DMS79 treated with DMSO at 0.1 percent for 48 hours (cell line): ENCODE data around the gene PSME2.

ENCODE experiments used
- DNase-seq: peaks from one replicate; lab custom pipeline; 2025; lab: John Stamatoyannopoulos, UW

PSME2 gene

GRCh38 chr14:24179294-24179960 lies 33.0 kb upstream of the PSME2 start:
- DNase-seq = no peak

DNA sequence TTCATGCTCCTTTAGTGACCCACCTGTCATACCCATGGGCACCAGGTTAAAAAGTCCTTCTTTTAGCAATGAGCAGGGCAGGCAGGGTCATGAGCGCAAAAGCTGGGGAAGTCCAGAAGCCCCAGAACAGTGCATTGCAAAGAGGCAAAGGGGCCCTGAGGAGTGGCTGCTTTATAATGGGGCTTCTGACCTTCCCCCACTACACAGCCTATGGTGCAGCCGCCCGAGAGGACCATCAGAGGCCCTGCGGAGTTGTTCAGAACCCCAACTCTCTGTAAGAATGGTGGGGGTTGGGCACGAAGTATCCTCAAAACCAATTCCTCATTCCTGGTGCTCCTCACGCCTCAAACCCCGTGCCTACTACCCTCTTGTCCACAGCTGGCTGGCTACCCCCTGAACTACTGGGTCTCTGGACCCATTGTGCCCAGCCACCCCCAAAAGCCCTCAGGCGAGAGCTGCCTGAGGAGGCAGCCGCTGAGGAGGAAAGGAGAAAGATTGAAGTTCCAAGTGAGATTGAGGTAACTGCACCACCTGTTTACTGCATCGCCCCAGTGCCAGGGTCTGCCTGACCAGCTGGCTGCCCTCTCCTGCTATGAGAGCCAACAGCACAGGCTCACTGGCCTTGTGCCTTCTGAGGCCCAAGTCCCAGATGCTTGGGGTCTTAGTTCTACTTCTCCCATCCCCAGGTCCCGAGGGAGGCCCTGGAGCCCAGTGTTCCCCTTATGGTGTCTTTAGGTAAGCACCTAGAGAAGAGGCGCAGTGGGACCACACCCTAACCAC lies 32.2 kb upstream of the PSME2 start:
- no peak for DNase-seq

- no peak for DNase-seq
Observed at GRCh38 chr14:24177891-24178290, 31.5 kb upstream of the PSME2 start.

DNA sequence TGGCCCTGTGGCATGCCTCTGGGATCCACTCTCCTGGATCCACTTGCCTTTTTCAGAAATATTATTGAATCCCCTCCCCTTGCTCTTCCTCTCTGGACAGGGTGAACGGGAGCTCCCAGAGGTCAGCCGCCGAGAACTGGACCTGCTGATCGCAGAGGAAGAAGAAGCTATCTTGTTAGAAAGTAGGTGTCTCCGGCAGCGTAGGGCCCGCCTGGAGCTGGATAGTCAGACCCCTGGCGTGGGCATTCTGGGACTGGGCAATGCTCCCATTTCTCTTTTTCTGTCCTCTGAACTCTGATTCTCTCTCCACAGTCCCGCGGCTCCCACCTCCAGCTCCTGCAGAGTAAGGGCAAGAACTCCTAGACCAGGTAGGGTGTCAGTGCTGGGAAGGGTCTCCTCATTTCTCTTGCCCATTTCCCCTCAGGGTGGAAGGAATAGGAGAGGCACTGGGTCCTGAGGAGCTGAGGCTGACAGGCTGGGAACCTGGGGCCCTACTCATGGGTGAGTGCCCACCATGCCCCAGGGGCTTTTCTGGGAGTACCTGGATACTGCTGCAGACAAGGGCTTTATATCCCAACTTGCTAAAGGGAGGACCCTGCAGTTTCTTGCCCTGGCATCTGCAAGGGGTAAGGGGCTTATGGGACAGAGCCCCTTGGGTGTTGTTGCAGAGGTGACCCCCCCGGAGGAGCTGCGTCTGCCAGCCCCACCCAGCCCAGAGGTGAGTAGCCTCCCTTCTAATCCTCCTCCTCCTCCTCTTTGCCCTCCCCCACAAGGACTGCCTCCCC lies 30.8 kb upstream of the PSME2 start:
- no peak for DNase-seq

GRCh38 chr14:24176599-24176998 lies 30.2 kb upstream of the PSME2 start:
- DNase-seq = no peak

- peak; percentile 36 for DNase-seq
Observed at GRCh38 chr14:24172871-24173281, 26.5 kb upstream of the PSME2 start.

DNA sequence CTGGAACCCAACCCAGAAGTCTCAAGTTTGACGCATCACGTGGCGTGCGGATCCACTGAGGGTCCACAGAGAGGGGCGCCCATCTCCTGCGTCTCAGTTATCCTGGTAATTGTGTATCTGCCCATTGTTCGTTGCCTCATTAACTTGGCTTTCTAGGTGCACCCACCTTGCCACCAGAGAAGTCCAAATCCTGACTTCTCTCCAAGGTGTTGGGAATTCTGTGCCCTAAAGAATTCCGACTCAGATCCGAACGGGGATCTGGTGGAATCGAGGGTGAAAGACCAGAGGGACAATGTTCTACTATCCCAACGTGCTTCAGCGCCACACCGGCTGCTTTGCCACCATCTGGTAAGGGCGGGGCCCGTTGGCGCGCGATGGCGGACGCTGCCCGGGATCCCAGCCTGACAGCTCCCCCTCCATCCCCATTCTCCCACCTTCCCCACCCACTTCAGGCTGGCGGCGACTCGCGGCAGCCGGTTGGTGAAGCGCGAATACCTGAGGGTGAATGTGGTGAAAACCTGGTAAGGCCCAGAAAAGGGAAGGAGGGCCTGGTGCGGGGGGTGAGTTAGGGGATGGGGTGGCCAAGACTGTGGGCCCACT lies 26.0 kb upstream of the PSME2 start:
- DNase-seq = peak; percentile 48

DNA sequence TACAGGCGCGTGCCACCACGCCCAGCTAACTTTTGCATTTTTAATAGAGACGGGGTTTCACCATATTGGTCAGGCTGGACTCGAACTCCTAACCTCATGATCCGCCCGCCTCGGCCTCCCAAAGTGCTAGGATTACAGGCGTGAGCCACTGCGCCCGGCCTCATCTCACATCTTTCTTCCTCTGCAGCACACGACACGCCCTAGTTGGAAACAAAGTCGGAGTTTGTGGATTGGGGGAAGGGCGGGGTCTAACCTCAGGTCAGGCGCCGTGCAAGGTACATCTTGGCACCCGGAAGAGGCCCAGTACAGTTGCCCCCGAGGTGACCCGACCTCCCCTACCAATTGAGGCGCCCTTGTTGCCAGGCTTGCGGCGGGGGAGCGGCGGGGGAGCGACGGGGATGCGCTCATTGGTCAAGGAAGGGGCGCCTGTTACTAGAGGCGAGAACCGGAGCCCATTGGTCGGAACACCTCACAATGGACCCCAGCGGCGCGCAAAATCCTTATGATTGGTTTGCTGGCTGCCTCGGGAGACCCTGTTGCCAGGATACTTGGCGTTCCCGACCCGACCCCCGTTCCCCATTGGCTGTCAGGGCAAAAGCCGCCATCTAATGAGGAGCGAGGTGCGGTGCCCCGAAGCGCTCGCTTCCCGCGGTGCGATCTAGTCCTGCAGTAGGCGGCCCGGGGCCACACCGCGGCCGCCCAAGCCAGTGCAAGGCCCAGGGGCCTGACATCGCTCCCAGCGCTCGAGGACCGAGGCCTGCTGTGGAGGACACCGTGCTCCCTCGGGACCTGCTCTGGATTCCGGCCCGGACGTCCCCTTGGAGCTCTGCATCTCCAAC lies 25.2 kb upstream of the PSME2 start, which contains the start of gene REC8:
Gene REC8 (plus strand): TSS at position 659 of the 839 bp plus-strand sequence. CDS start 473 bp downstream, outside the sequence.
- DNase-seq = peak; percentile 100

DNA sequence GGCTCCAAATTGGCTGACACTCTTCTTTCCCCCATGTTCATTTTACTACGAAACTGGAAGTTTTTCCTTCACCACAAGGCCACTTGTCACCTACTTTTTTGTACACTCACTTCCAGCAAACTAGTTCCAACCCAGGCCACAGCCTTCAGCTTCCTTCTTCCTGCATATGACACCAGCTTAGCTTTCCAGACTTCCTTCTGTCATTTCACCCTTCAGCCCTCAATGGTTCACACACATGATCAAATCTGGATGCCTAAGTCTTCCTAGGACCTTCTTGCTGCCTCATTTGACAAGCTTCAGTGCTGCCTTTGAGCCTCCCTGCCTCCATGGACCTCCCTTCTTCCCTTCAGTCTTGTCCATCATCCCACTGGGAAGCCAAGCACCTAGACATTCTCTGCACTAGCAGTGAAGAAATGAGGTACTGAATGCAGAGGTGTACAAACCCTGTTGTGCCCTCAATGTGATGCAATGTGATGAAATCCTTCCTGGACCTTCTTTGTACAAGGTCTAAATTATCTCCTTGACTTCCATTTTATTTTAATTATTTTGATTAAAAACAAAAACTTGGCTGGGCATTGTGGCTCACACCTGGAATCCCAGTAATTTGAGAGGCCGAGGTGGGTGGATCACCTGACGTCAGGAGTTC lies 21.2 kb upstream of the PSME2 start:
- DNase-seq = no peak

DNA sequence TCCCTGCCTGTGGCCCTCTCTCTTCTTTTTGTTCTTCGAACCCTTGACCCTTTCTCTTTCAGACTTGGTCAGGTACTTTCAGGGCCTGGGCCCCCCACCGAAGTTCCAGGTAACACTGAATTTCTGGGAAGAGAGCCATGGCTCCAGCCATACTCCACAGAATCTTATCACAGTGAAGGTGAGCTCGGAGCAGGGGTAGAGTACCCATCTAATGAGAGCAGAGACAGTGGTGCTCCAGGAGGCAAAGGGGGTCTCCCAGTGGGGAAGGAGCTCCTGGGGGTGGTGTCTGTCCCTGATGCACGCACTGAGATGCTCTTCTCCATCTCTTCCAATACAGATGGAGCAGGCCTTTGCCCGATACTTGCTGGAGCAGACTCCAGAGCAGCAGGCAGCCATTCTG lies 19.4 kb upstream of the PSME2 start:
- no peak for DNase-seq

GRCh38 chr14:24164518-24164991 lies 18.1 kb upstream of the PSME2 start:
- DNase-seq = no peak

GRCh38 chr14:24162093-24162492 lies 15.7 kb upstream of the PSME2 start:
- no peak for DNase-seq

- peak; percentile 99 for DNase-seq
Observed at GRCh38 chr14:24160850-24161804, 14.7 kb upstream of the PSME2 start, which contains the start of gene IRF9. Gene IRF9, plus strand, starts transcription at chr14:24161265. Its CDS starts 880 bp downstream, at chr14:24162145.

DNA sequence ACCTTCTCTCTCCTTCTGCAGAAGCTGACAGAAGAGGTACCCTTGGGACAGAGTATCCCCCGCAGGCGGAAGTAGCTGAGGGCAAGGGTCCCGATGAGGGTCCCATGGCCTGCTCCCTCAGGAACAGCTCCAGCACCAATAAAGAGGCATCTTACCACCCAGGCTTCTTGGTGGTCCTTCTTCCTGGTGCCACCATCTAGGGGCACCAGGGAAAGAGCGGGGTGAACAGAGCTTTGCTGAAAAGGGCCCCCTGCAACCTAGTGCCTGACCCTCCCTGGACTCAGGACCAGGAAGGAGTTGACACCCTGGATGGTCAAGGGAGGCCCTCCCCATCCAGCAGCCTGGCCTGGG lies 14.1 kb upstream of the PSME2 start:
- DNase-seq = no peak

DNA sequence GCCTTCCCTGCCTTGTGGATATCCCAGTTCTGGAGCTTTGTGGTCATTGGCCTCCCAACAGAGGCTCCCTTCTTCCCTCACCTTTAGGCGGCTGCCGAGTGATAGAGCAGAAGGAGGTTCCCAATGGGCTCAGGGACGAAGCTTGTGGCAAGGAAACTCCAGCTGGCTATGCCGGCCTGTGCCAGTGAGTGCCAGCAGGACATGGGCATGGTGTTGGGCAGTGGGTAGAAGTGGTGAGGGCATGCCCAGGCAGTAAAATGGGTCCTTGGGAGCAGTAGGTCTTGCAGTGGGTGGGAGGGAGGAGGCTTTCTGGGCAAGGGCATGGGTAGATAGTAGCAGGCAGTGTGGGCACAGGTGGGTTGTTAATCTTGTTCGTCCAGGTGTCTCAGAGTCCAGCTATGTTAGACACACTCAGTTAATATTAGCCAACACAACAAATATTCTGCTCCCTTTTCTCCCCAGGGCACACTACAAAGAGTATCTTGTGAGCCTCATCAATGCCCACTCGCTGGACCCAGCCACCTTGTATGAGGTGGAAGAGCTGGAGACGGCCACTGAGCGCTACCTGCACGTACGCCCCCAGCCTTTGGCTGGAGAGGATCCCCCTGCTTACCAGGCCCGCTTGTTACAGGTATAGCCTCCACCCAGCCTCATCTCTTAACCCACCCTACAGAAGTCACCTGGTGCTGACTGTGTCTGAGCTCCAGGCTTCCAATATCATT lies 13.5 kb upstream of the PSME2 start:
- no peak for DNase-seq

DNA sequence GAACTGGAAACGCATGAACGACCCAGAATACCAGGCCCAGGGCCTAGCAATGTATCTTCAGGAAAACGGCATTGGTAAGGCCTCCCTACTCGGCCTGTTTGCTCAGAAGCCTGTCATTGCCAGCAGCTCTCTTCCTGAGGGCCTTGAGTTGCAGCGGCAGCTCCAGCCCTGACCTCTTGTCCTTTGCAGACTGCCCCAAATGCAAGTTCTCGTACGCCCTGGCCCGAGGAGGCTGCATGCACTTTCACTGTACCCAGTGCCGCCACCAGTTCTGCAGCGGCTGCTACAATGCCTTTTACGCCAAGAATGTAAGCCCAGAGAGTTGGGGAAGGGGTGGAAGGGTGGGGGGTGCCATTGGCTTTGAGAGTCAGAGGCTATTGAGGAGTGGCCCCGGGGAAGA lies 10.9 kb upstream of the PSME2 start:
- DNase-seq = no peak

GRCh38 chr14:24156840-24157239 lies 10.4 kb upstream of the PSME2 start:
- DNase-seq = no peak

- no peak for DNase-seq
Observed at GRCh38 chr14:24155100-24155499, 8.7 kb upstream of the PSME2 start.
